HepG2 (cell line): Measurements from ENCODE around the gene ACTN1. TPM values are rescaled to one million over a fixed set of nuclear protein-coding genes. Genes with fewer than 3 reads are reported as not detected.

Experiments
- AKNA ChIP-seq: sonication (generic); formaldehyde crosslinking; IDR thresholded peaks from 2 replicates; pipeline ENCODE4 v1.4.0; 2020; ENCODE audit warnings: missing genetic modification reagents, borderline replicate concordance
- ATF5 ChIP-seq: sonication (generic); formaldehyde crosslinking; IDR thresholded peaks from 2 replicates; pipeline ENCODE4 v1.4.0; 2020; ENCODE audit warnings: mild to moderate bottlenecking, low read depth, missing genetic modification reagents
- FOXP4 ChIP-seq: sonication (generic); formaldehyde crosslinking; IDR thresholded peaks from 2 replicates; pipeline ENCODE4 v1.4.0; 2020; ENCODE audit warnings: missing genetic modification reagents
- ISX ChIP-seq: sonication (generic); formaldehyde crosslinking; conservative IDR thresholded peaks from 2 replicates; pipeline ENCODE4 v1.5.0; 2020; ENCODE audit warnings: missing genetic modification reagents
- MIXL1 ChIP-seq: IDR thresholded peaks from 2 replicates; pipeline ENCODE4 v1.6.1; 2016
- NFIC ChIP-seq: IDR thresholded peaks from 2 replicates; pipeline ENCODE4 v1.6.1; 2012; ENCODE audit warnings: mild to moderate bottlenecking, low read length, inconsistent platforms
- NR2F6 ChIP-seq, 2 experiments: IDR thresholded peaks; 2 replicates each; pipeline ENCODE4 v1.6.1; 2016; ENCODE audit warnings: antibody characterized with exemption in 1 of 2, mild to moderate bottlenecking in 1 of 2
- ONECUT2 ChIP-seq: sonication (generic); formaldehyde crosslinking; IDR thresholded peaks from 2 replicates; pipeline ENCODE4 v1.4.0; 2020; ENCODE audit warnings: missing genetic modification reagents
- POLR2G ChIP-seq: fragments of 200-400 bp; formaldehyde crosslinking; IDR thresholded peaks from 2 replicates; pipeline ENCODE4 v1.6.1; 2018; ENCODE audit warnings: mild to moderate bottlenecking, low read depth, low read length, moderate library complexity
- PPARG ChIP-seq: conservative IDR thresholded peaks from 2 replicates; pipeline ENCODE4 v1.6.1; 2016; ENCODE audit warnings: missing biosample characterization, missing genetic modification reagents
- SMYD3 ChIP-seq: sonication (generic); formaldehyde crosslinking; IDR thresholded peaks from 2 replicates; pipeline ENCODE4 v1.8.1; 2023; ENCODE audit warnings: mild to moderate bottlenecking, missing genetic modification reagents
- TGIF2 ChIP-seq: IDR thresholded peaks from 2 replicates; pipeline ENCODE4 v1.6.1; 2016; ENCODE audit warnings: control low read depth, missing compliant biosample characterization
- THAP11 ChIP-seq: IDR thresholded peaks from 2 replicates; pipeline ENCODE4 v1.6.1; 2016; ENCODE audit warnings: missing biosample characterization, missing genetic modification reagents
- THAP9 ChIP-seq: sonication (generic); formaldehyde crosslinking; IDR thresholded peaks from 2 replicates; pipeline ENCODE4; 2020; ENCODE audit warnings: missing genetic modification reagents, mild to moderate bottlenecking, borderline replicate concordance
- TP53 ChIP-seq: sonication (generic); formaldehyde crosslinking; conservative IDR thresholded peaks from 2 replicates; pipeline ENCODE4 v1.4.0; 2020; ENCODE audit warnings: missing genetic modification reagents
- ZNF569 ChIP-seq: sonication (generic); formaldehyde crosslinking; IDR thresholded peaks from 2 replicates; pipeline ENCODE4 v1.5.0; 2020; ENCODE audit warnings: mild to moderate bottlenecking, missing genetic modification reagents, moderate library complexity, borderline replicate concordance
- ZNF598 ChIP-seq: sonication (generic); formaldehyde crosslinking; IDR thresholded peaks from 2 replicates; pipeline ENCODE4 v1.5.1; 2020; ENCODE audit warnings: mild to moderate bottlenecking, missing genetic modification reagents, borderline replicate concordance
- polyA plus RNA-seq, 8 experiments: library from polyadenylated mRNA; depleted of rRNA in 3 of 8; stranded (reverse) in 7 of 8; unstranded in 1 of 8; fragments of >200 nt; fragmentation: Illumina TruSeq in 4 of 8; extraction: Trizol in 4 of 8; gene quantifications; 2 replicates each; pipeline versions ENCODE4 v1.2.1 to v1.2.3, GENCODE V29; 2011 to 2016; ENCODE audit warnings: low read depth in 4 of 8, missing spikeins in 1 of 8, mixed read lengths in 1 of 8; ENCODE audit not compliant: insufficient read depth in 1 of 8
- total RNA-seq, 5 experiments: library from RNA; depleted of rRNA; stranded (reverse); fragments of >200 nt; fragmentation: Illumina TruSeq; extraction: Trizol; gene quantifications; 2 replicates each; pipeline ENCODE4 v1.2.3, GENCODE V29; 2016; ENCODE audit warnings: low read depth in 1 of 5

Gene ACTN1
- total and polyA plus RNA-seq, 2 of the 13 experiments (the other 11 are each of a cell fraction or from before 2014, with no cell fraction given), result 58.6 to 162 TPM

- TF ChIP-seq FOXP4 (CRISPR knock-in tag) (peak; percentile 84), TP53 (no peak), THAP11 (CRISPR knock-in tag) (peak; percentile 27; the same call in 1 of the 2 replicates), ZNF598 (CRISPR knock-in tag) (no peak), NR2F6 (IDR thresholded peaks at IDR 0.05) (peak; percentile 76; the same call in 1 of the 2 replicates), NR2F6 (CRISPR knock-in tag; IDR thresholded peaks at IDR 0.05) (peak; percentile 67), ISX (no peak), AKNA (no peak), MIXL1 (peak; percentile 23; the same call in 1 of the 2 replicates), NFIC (0 out of 2 replicates have a peak, but pooled peaks have one; percentile 38), ATF5 (no peak), ONECUT2 (CRISPR knock-in tag) (no peak), SMYD3 (0 out of 2 replicates have a peak, but pooled peaks have one; percentile 37), TGIF2 (CRISPR knock-in tag) (0 out of 2 replicates have a peak, but pooled peaks have one; percentile 36), ZNF569 (CRISPR knock-in tag) (no peak), POLR2G (peak; percentile 56; the same call in 1 of the 2 replicates), PPARG (CRISPR knock-in tag) (peak; percentile 58; the same call in 1 of the 2 replicates), THAP9 (CRISPR knock-in tag) (0 out of 2 replicates have a peak, but pooled peaks have one; percentile 22)
These were observed 40.6 kb downstream of the ACTN1 start (continued) for GRCh38 chr14:68938271-68939150.
